HG02623 (cell line): ENCODE data around the gene LDLRAD4.

ENCODE experiments used
- ATAC-seq: cut with Tn5 transposase; IDR thresholded peaks from one replicate; pipeline ENCODE4 v1.9.1; 2021; ENCODE audit warnings: moderate library complexity; ENCODE audit not compliant: unreplicated experiment

Gene LDLRAD4

GRCh38 chr18:13302457-13303225 lies 84.1 kb downstream of the LDLRAD4 start:
- ATAC-seq: no peak

- no peak for ATAC-seq
These were observed 85.3 kb downstream of the LDLRAD4 start for GRCh38 chr18:13303756-13304364.

DNA sequence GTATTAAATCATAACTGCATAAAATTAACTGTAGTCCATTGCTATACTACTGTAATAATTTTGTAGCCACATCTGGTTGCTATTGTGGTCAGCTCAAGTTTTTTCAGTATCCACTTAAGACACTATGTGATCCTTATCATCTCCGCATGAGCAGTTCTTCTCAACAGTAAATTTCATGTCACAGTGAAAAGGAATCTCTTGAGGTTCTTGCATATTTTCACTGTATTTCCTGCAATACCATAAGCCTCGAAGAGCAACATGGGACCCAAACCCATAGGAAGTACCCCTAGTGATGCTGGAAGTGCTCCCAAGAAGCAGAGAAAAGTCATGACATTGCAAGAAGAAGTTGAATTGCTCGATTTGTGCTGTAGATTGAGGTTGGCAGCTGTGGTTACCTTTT lies 86.7 kb downstream of the LDLRAD4 start:
- no peak for ATAC-seq

GRCh38 chr18:13306583-13306982 lies 88.0 kb downstream of the LDLRAD4 start:
- ATAC-seq: no peak

DNA sequence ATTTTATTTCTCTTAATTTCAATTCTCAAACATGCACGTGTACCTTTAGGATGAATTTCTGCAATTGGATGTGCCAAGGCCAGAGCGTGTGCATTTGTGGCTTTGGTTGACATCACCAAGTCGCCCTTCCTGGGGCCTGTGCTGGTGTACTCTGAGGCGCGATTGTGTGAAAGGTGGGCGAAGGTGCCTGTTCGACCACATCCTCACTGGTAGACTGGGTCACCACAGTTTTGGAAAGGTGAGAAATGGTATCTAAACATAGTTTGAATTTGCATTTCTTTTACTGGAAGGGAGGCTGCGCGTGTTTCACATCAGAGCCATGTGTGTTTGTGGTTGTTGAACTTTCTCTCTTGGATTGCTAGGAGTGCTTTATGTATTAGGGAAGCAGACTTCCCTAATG lies 89.8 kb downstream of the LDLRAD4 start:
- no peak for ATAC-seq

DNA sequence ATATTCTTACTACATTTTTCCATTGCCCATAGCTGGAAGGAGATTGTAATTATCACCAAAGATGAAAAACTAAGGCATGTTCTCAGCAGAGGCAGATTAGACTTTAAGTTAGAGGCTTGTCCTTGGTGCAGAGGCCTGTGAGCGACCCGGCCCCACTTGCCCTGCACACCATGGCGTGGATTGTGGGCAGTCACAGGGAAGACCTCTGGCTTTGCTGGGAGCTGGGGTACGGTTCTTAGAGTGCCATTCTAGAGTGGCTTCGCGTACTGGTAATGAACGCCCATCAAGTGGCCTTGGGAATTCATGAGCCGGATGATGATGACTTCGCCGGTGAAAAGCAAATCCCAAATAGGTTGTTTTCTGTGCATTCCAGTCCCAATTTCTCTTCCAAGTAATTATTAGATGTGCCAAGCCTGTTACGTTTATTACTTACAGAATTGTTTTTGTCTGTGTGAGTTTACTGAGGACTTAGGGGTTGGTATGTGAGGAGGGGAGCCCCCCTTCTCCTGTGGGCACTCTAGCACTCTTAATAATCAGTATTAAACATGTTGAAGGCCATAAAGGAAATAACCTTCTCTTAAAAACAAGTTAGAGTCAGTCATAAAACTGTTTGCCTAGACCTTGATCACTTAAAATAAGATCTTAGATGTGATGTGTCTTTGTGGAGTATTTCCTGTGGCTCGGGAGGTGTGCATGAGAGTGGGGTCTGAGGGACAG lies 90.6 kb downstream of the LDLRAD4 start:
- ATAC-seq: no peak

DNA sequence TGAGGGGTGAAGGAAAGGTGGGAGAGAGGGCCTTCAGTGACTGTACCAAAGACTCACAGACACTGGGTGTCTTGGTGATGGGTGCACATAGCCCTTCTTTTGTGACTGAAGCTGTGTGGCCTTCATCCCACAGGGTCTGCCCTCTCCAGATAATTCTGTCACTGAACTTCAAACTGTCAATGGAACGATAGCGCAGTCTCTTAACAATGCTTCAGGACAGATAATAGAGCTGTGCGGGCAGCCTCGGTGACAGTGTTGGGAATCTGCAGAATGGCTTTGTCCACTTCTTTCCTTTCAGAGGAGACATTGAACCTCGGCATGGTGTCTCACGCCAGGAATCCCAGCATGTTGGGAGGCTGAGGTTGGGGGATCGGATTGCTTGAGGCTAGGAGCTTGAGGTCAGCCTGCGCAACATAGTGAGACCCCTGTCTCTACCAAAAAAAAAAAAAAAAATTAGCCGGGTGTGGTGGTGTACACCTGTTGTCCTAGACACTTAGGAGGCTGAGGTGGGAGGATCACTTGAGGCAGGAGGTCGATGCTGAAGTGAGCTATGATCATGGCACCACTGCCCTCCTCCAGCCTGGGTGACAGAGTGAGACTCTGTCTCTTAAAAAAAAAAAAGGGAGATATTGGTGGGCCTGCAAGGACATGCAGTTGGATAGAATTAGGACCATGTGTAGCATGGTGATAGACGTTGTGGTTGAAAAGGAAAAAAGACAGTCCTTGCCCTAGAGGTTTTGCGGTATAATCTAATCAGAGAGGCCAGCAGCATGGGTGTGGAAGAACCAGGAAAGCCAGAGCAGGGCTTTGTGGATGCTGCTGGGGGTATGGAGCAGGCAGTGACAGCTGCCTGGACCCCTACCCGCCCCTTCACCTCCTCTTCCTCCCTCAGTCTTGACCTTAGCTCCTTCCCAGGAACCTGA lies 91.4 kb downstream of the LDLRAD4 start:
- no peak for ATAC-seq

DNA sequence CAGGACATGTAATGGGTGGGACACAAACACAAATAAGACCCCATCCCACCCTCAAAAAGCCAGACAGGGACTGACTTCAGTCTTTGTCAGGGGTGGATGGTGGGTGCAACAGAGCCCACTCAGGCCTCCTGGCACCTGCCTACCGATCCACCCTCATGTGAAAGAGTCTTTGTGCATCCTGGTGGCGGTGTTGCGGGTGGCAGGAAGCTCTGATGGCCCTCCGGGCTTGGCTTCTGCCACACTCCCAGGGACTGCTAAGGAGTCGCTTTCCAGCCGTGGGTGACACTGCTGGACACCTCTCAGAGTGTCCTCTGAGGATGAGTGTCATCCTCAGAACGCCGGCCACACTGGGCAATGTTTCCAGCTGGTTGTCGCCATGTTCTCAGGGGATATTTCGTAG lies 92.6 kb downstream of the LDLRAD4 start:
- ATAC-seq: no peak

DNA sequence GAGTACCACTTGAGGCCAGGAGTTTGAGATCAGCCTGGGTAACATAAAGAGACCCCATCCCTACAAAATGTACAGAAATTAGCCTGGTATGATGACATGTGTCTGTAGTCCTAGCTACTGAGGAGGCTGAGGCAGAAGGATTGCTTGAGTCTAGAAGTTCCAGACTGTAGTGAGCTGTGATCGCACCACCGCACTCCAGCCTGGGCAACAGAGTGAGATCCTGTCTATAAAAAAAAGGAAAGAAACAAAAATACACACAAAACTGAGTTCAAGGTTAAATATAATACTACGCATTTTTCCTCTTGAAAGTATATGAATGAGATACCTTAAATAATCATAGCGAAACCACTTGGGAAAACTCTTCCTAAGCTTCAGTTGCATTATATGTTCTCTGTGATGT lies 94.0 kb downstream of the LDLRAD4 start:
- ATAC-seq: no peak

DNA sequence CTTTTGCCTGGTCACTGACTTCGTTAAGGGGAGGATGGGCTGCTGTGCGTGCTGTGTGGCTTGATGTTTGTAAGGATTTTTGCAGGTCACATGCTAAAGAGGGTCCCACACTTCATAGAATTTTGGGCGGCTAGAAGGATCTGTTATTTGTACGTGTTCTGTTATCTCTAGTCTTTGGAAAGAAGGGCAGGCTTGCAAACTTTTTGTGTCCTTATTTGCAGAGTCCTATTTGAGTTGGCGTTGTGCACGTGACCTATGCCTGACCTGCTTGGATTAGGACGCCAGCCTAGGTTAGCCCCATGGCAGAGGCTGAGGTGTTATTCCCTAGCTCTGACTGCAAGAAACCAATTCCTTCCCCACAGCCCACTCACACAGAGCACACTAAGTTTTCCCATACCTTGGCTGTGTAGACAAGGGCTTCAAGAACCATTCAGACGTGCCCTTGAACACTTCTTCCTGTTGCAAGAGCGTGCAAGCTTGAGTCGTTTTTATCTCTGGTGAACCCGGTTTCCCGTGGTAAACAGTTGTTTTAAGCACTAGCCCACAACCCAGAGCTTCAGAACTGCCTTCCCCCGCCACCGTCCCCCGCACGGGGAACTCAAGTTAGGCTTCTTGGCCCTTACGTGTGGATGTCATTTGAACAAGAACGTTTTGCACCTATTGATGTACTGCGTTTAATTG lies 94.6 kb downstream of the LDLRAD4 start:
- no peak for ATAC-seq

DNA sequence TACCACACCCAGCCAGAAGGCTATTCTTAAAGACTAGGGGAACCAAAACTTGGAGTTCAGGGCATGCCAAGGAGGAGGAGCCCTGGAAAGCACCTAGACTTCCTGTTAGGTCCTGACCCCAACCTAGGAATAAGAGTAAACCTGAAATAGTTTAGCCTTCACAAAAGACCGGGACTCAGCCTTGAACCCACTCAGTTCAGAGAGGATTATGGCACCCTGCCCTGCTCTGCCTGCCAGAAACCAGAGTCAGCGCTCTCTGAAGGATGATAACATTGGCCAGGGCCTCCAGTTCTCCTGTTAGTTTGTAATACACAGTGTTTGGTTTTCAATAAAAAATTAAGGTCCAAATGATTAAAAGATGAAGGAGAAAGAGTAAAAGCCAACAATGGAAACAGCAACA lies 96.4 kb downstream of the LDLRAD4 start:
- no peak for ATAC-seq

DNA sequence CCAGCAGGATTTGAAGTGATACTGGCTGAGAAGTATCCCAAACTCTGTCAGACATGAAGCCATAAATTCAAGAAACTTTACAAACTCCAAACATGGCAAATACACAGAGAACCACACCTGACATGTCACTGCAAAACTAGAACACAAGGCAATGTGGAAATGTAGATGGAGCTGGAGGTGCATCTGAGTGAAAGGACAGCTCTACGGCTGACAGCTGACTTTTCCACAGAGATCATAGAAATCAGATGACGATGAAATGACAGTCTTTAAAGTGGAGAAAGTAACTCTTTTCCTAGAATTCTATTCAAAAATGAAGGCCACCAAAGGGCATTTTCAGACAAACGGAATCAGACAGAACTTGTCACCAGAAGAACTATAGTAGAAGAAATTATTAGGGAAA lies 97.5 kb downstream of the LDLRAD4 start:
- no peak for ATAC-seq

DNA sequence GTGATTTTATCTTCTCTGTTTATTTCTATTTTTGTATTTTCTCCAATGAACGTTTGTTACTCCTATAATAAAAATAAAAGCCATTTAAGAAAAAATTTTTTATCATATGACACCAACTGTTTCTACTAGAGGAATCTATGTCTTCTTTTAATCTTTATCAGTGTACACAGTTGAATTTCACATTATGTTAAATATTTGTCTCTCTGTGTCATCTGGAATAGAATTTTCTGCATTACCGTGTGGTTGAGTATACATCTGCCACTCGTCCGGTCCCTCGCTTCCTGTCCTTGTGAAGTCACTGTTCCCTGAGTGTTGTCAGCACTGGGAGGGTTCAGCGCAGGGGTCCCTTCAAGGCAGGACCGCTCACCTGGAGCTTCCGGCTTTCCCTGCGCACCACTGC lies 99.2 kb downstream of the LDLRAD4 start:
- no peak for ATAC-seq

DNA sequence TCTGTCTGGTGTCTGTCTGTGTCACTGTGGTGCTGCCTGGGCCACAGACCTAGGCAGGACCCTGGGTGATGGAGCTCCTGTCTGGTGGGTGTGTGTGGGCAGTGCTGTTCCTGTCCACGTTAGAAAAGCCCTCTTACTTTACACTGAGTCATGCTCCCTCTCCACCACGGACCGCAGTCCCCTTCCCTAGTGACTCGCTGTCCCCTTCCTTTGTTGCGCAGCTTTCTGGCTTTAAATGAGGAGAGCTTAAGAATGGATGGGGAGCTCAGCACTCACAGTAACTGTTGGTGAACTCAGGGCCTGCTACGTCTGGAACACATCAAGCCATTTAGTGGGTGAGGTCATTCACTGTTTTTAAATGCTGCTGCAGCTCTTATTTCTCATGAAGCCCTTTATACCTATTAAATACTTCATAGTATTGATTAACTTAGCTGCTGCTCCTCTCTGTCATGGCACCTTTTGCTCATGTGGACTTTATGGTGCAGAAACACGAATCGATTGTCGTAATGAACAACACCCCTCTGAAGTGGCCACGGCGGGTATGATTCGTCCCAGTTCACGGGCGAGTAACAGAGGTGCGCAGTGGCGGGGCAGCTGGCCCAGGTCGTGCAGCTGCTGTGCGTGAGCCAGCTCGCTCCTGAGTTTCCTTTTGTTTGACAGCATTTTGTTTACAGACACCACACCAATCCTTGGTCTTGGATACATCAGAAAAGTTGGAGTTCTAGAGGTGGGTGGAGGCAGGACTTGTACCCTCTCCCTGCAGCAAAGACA lies 100.4 kb downstream of the LDLRAD4 start:
- no peak for ATAC-seq

- ATAC-seq: no peak
These were observed 101.1 kb downstream of the LDLRAD4 start for GRCh38 chr18:13319629-13320028.

GRCh38 chr18:13320096-13320495 lies 101.5 kb downstream of the LDLRAD4 start:
- ATAC-seq: no peak

DNA sequence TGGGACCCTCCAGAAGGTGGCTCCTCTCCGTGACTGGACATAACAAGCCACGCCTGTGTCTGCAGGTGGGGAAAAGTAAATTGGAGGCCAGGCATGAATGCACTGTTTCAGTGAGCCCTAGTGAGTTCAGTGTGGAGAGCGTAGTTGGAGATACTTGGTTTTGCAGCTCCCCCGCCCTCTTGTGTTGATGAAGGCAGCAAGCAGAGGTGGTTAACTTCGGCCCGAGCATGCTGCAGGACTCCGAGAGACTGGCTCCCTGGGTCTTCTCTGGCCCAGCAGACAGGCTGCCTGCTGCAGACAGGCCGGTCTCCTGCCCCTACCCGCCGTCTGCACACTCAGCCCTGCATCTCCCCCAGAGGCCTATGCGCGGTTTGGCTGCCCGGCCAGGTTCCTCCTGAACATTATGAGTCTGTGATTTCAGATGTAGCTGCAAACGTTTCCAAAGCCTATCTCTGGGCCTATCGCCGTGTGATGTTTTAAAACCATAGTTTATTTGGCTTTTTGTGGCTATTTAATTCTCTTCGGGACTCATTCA lies 102.4 kb downstream of the LDLRAD4 start:
- ATAC-seq: no peak

GRCh38 chr18:13321923-13322322 lies 103.4 kb downstream of the LDLRAD4 start:
- ATAC-seq: no peak

- ATAC-seq: no peak
These were observed 104.6 kb downstream of the LDLRAD4 start for GRCh38 chr18:13323186-13323585.
